SKM-1 (cell line): ENCODE data around the gene TMTC1.
"Not testable (repeated sequence)": the region's sequence is repeated elsewhere in the genome, so short reads cannot be mapped to it uniquely, and the experiment has no call there.

Experiments
- DNase-seq: peaks from one replicate; lab custom pipeline; 2025; ENCODE audit not compliant: unreplicated experiment; lab: John Stamatoyannopoulos, UW

The TMTC1 gene

GRCh38 chr12:29673346-29673745 is 110.4 kb downstream of the TMTC1 start:
- DNase-seq = no peak

- DNase-seq = no peak
Observed at GRCh38 chr12:29672580-29672979, 111.2 kb downstream of the TMTC1 start.

GRCh38 chr12:29671742-29672141 is 112.0 kb downstream of the TMTC1 start:
- no peak for DNase-seq

DNA sequence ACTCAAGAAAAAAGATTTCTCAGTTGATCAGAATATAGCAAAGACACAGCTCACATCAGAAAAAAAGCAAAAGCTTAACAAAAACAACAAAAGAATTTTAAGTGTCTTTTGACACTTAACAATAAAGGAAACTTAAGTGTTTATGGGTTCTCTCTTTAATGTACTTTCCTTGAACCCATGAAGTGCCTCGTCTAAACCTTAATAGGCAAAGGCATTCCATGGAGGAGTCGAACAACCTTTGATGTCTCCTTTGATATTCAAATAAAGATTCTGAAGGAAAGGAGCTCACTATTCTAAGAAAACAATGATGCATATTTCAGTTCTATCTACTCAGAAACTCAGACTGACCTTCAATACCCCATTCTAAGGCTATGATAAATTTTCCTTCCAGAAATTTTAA is 116.7 kb downstream of the TMTC1 start:
- no peak for DNase-seq

DNA sequence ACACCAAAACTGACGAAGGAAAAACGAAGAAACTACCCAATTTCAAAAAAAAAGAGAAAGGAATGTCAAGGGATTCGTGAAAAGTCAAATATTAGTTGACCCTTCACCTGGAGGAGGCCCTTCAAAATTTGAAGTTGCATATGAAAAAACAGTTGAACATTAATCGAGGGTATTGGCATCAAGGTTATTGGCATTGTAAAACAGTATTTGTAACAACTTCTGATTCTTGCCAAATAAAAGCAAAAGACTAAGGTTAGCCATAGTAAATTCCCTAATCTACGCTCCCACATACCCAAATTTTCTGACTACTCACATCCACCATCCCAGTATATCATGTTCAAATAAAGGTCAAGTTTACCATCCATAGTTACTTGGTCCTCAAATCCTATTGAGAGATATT is 118.6 kb downstream of the TMTC1 start:
- no peak for DNase-seq

DNA sequence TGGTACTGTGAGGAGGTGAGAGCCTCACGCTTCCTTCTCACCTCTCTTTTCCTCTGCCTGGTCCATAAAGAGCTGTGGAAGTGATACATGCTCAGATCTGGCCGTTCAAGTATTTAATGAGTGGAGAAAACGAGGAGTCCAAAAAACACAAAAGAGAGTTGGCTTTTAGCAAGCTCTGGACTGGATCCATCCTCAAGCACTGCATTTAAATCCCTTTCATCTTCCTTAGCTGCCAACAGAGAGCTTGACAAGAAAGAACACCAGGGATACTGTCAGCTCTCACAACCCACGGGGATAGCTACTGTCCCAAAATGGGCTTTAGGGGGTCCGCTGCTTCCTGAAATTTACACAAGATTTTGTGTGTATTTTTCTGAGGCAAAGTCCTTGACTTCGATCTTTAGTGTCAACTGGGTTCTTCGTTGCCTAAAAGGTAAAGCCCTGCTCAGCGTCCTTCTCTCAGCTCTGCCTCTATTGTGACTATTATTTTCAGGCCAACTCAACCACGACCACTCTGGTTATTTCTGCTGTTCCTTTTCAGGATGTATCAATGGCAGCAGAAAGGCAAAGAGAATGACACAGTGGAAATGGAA is 120.9 kb downstream of the TMTC1 start:
- DNase-seq = no peak

- DNase-seq = no peak
Observed at GRCh38 chr12:29660847-29661246, 122.9 kb downstream of the TMTC1 start.

DNA sequence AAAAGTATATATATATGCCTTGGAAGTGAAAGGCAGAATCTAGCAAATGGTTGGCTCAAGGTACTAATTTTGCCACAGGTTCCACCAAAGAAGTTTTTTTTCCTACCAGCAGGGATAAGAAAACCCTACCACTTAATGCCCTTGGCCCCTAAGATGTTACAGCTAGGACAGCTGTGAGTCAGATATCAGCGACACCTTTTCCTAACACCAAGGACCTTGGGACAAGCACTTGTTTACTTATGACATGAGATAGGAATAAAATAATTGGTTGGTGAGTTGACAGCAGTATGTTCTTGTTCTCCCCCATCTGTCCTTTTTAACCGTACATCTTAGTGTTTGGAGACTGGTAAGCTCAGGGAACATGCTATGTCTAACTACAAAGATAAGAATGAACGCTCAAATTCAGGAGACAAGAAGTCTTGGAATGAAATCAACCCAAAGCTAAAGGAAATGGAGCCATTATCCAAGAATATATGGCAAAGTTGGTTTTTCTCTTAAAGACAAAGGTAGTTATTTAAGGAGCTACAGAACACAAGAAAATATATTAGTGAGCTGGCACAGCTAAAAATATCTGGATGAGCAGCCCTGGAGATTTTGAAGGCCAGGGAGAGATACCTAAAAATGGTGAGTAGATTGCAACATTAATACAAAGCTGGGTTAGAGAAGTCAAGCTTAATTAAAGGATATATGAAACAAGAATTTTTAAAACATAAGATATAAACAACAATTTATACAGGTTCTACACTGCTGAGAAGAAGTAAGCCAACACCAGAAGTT is 126.8 kb downstream of the TMTC1 start:
- DNase-seq = no peak

GRCh38 chr12:29655861-29656260 is 127.9 kb downstream of the TMTC1 start:
- DNase-seq = no peak

DNA sequence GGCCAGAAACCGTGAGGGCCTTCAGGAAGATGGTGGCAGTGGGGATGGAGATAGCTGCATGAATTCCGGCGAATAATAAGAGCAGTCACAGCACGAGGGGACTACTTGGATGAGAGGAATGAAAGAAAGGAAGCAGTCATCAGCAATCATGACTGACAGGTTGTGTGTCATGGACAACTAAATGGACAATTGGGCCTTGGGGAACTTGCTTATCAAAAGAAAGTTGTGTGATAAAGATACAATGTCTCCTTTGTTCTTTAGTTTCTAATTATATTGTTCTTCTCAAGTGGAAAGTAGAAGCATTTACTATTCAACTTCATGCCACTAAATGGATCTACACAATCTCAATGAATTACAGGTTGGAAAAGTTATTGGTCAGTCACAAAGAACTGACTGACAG is 130.5 kb downstream of the TMTC1 start:
- no peak for DNase-seq

GRCh38 chr12:29650371-29650770 is 133.4 kb downstream of the TMTC1 start:
- no peak for DNase-seq

- DNase-seq = no peak
Observed at GRCh38 chr12:29649722-29650121, 134.0 kb downstream of the TMTC1 start.

DNA sequence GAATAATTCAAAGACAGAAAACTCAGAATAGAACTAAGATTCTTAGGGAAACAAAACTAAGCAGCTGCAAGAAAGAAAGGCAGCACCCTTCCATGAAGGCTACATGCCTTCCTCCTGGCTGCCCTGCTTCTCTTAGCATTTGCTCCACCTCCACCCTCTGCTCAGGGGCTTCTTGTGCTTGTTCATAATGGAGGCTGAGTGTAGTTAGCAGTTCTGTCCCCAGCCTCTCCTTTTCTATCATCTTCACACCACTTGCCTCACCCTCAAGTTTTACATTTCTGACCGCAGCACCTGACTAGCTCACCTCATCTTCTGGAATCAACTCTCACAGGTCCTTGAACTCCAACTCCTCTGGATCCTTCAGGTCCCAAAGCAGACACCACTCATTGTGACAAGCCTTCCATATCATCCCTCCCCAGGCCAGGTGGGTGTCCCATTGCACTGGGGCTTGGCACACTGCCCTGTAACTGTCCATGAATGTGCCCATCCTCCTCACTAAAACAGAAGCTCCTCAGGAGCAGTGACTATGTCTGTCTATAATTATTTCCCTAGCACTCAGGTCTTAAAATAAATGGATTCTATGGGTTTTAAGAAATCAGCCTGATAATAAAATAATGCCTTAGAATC is 139.1 kb downstream of the TMTC1 start:
- no peak for DNase-seq

- DNase-seq = no peak
Observed at GRCh38 chr12:29640589-29641345, 143.0 kb downstream of the TMTC1 start.

- DNase-seq = no peak
Observed at GRCh38 chr12:29639893-29640495, 143.7 kb downstream of the TMTC1 start.

GRCh38 chr12:29638528-29638927 is 145.2 kb downstream of the TMTC1 start:
- DNase-seq = no peak

DNA sequence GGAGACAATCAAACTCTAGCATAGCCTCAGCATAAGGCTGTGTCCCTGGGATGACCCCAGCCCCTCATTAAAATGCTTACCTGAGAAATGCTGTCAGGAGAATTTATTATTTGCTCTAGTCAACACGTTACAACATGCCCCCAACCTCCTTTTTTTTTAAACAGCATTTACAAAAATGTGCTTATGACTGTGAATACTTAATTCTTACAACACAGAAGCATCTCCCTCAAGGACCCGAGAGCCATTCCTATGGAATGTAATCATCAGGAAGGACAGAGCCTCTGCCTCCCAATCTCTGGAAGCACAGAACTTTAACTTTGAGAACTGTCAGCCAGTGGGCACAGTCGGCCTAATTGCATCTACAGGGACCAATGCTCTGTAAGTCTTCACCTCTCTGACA is 149.7 kb downstream of the TMTC1 start:
- DNase-seq = no peak

- not testable (repeated sequence) for DNase-seq
Observed at GRCh38 chr12:29630164-29630563, 153.6 kb downstream of the TMTC1 start.

DNA sequence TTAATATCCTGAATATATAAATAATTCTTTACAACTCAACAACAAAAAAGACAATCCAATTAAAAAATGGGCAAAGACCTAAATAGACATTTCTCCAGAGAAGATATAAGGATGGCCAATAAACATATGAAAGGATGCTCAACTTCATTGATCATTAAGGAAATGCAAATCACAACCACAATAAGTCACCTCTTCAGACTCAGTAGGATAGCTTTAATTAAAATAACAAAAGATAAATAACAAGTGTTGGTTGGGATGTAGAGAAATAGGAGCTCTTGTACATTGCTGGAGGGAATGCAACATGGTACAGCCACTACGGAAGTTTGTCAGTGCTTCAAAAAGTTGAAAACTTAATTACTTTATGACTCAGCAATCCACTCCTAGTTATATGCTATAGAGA is 156.5 kb downstream of the TMTC1 start:
- DNase-seq = no peak

DNA sequence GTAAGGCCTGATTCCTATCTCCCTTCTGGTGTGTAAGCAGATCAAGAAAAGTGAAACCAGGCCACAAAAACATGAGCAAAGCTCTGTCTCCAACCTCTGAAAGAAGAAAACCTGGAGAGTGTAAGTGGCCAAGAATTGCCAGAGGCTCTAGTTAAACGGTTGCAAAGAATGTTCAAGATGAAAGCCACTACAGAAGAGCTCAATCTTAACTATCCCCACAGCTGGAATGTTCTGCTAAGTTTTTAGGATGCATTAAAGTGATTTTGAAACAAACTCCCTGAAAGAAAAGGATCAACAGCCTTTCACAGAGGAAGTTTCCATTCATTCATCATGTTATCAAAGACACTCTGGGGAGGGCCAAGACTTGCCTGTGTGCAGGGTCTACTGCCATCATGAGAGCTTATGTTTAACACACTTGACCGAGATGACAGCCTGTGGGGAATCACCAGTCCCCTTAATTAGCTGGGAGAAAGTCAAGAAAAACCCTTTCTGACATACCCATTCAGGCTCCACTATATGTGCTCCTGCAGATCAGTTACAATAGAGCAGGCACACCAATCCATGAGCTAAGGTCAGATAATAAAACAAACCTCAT is 158.3 kb downstream of the TMTC1 start:
- no peak for DNase-seq

GRCh38 chr12:29622251-29622650 is 161.5 kb downstream of the TMTC1 start:
- no peak for DNase-seq
